ENCODE measurements around the gene SEMA3E.
"Not testable (repeated sequence)": the region's sequence is repeated elsewhere in the genome, so short reads cannot be mapped to it uniquely, and the experiment has no call there.

SEMA3E gene

GRCh38 chr7:83451501-83452045 lies 197.4 kb downstream of the SEMA3E start:
- DNase-seq: no peak
- Histone ChIP-seq H3K27ac (no peak overlapping the region), H3K27me3 (ENCODE audit: insufficient read depth, low read depth, severe bottlenecking) (no peaks in the 10 kb centered on the region), H3K4me3 (ENCODE audit: low read depth, low read length) (no peak overlapping the region), H3K36me3 (no peaks in the 10 kb centered on the region), H3K9me3 (ENCODE audit: severe bottlenecking) (no peaks in the 10 kb centered on the region)
- TF ChIP-seq CTCF (IDR thresholded peaks at IDR 0.05; ENCODE audit: low read depth, low read length): no peak

- Histone ChIP-seq H3K27me3 (ENCODE audit: insufficient read depth, low read depth, severe bottlenecking) (no peaks in the 10 kb centered on the region), H3K27ac (no peak overlapping the region), H3K4me3 (ENCODE audit: low read depth, low read length) (no peak overlapping the region), H3K36me3 (no peaks in the 10 kb centered on the region), H3K9me3 (ENCODE audit: severe bottlenecking) (no peaks in the 10 kb centered on the region)
- no peak for TF ChIP-seq CTCF (IDR thresholded peaks at IDR 0.05; ENCODE audit: low read depth, low read length)
- DNase-seq: no peak
These were observed 199.2 kb downstream of the SEMA3E start for GRCh38 chr7:83449781-83450180.

- Histone ChIP-seq H3K9me3 (ENCODE audit: severe bottlenecking) (no peaks in the 10 kb centered on the region), H3K27ac (no peak overlapping the region), H3K27me3 (ENCODE audit: insufficient read depth, low read depth, severe bottlenecking) (no peaks in the 10 kb centered on the region), H3K36me3 (no peaks in the 10 kb centered on the region), H3K4me3 (ENCODE audit: low read depth, low read length) (no peak overlapping the region)
- TF ChIP-seq CTCF (IDR thresholded peaks at IDR 0.05; ENCODE audit: low read depth, low read length): no peak
- DNase-seq: no peak
These were observed 201.3 kb downstream of the SEMA3E start for GRCh38 chr7:83447681-83448080.

- Histone ChIP-seq H3K9me3 (ENCODE audit: severe bottlenecking) (no peaks in the 10 kb centered on the region), H3K4me3 (ENCODE audit: low read depth, low read length) (no peak overlapping the region), H3K27me3 (ENCODE audit: insufficient read depth, low read depth, severe bottlenecking) (no peaks in the 10 kb centered on the region), H3K36me3 (no peaks in the 10 kb centered on the region), H3K27ac (no peak overlapping the region)
- TF ChIP-seq CTCF (IDR thresholded peaks at IDR 0.05; ENCODE audit: low read depth, low read length): no peak
- DNase-seq: no peak
These were observed 202.8 kb downstream of the SEMA3E start for GRCh38 chr7:83446102-83446669.

- Histone ChIP-seq H3K9me3 (ENCODE audit: severe bottlenecking) (no peaks in the 10 kb centered on the region), H3K27me3 (ENCODE audit: insufficient read depth, low read depth, severe bottlenecking) (no peaks in the 10 kb centered on the region), H3K36me3 (no peaks in the 10 kb centered on the region), H3K27ac (no peak overlapping the region), H3K4me3 (ENCODE audit: low read depth, low read length) (no peak overlapping the region)
- no peak for DNase-seq
- TF ChIP-seq CTCF (IDR thresholded peaks at IDR 0.05; ENCODE audit: low read depth, low read length): no peak
These were observed 206.0 kb downstream of the SEMA3E start for GRCh38 chr7:83442911-83443310.

- H3K27ac ChIP-seq: no peak overlapping the region
- no peak for DNase-seq
- no peaks in the 10 kb centered on the region for H3K9me3 ChIP-seq (ENCODE audit: severe bottlenecking)
- H3K27me3 ChIP-seq (ENCODE audit: insufficient read depth, low read depth, severe bottlenecking): no peaks in the 10 kb centered on the region
- TF ChIP-seq CTCF (IDR thresholded peaks at IDR 0.05; ENCODE audit: low read depth, low read length): no peak
- no peak overlapping the region for H3K4me3 ChIP-seq (ENCODE audit: low read depth, low read length)
- no peaks in the 10 kb centered on the region for H3K36me3 ChIP-seq
These were observed 209.9 kb downstream of the SEMA3E start for GRCh38 chr7:83439026-83439425.

GRCh38 chr7:83430289-83430688 lies 218.7 kb downstream of the SEMA3E start:
- H3K27ac ChIP-seq; H3K4me3 ChIP-seq (ENCODE audit: low read depth, low read length); H3K27me3 ChIP-seq (ENCODE audit: insufficient read depth, low read depth, severe bottlenecking); H3K36me3 ChIP-seq; H3K9me3 ChIP-seq (ENCODE audit: severe bottlenecking); DNase-seq: not testable (repeated sequence)
